Activated T-helper 1 cell treated with Interleukin-2 at 50 U/mL for 16 hours (primary cell): ENCODE measurements around the gene CNTNAP2.
"Not testable (repeated sequence)": the region's sequence is repeated elsewhere in the genome, so short reads cannot be mapped to it uniquely, and the experiment has no call there.

Experiments used
- DNase-seq: peaks from one replicate; pipeline ENCODE4 v3.0.0-alpha.2; 2020; ENCODE audit warnings: low read depth

The CNTNAP2 gene

DNA sequence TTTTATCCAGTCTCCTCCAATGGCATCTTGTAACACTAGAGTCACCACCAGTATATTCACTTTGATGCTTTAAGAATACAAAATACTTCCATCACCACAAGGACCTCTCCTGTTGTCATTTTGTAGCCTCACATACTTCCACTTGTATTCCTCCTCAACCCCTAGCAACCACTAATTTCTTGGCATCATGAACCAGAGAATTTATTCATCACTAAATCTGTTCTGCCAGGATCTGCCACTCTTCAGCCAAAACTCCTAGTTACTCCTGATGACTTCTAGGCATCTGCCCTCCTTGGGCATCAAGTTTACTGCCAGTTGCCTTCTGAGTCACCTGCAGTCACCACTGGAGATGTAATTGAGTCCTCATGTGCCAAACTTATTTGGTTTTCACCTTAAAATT, 906.8 kb downstream of the CNTNAP2 start:
- DNase-seq, result no peak

DNA sequence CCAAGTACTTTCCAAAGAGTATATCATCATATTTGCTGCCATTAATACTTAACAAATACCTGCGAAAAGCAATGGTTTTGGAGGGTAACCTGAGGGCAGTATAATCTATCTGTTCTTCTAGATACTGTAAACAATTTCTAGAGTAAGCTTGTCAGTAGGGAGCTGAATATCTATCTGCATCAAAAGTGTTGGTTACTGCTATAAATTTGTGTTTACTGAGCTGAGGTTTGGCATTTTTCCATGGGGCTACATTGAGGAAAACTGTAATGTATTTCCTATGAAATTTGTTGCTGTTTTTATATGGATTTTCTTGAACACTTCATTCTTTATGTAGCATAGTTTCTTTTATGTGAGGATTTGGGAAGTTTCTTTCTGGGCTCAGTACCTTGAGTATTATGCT, 913.4 kb downstream of the CNTNAP2 start:
- DNase-seq, result no peak

- DNase-seq, result no peak
Measured at GRCh38 chr7:147033641-147034040, 917.0 kb downstream of the CNTNAP2 start.

- DNase-seq, result no peak
Measured at GRCh38 chr7:147041438-147041837, 924.8 kb downstream of the CNTNAP2 start.

DNA sequence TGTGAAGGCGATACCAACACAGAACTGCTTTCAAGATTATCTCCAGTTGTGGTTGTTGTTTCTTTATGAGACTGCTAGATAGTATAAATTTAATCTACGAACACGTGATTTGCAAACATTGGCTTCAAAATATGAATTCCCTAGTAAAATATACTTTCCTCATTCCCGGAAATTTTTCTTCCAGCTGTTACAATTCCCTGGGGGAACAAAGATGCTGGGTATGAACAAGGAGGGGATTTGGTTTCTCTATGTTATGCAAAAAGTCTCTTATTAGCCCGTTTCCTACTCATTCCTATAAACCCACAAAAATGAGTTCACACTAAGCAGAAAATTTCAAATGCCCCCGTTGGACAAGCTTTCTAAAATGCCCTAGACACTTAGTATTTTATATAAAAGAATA, 928.3 kb downstream of the CNTNAP2 start:
- no peak for DNase-seq

DNA sequence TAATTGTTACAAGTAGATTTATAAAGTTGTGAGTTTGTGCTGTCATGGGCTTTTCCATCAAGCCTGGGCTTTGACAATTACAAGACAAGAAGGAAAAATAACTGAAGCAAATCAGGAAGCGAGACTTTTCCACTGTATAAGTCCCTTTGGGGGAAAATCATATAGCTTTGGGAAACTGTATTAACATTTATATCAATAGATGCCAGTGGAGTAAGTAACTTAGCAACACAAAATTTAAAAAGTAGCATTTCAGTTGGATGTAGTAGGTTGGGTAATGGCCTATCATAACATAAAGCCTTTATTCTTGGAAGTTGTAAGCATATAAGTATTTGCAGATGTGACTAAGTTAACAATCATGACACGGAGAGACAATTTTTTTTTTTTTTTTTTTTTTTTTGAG, 931.1 kb downstream of the CNTNAP2 start:
- no peak for DNase-seq

GRCh38 chr7:147048864-147049263, 932.3 kb downstream of the CNTNAP2 start:
- no peak for DNase-seq

DNA sequence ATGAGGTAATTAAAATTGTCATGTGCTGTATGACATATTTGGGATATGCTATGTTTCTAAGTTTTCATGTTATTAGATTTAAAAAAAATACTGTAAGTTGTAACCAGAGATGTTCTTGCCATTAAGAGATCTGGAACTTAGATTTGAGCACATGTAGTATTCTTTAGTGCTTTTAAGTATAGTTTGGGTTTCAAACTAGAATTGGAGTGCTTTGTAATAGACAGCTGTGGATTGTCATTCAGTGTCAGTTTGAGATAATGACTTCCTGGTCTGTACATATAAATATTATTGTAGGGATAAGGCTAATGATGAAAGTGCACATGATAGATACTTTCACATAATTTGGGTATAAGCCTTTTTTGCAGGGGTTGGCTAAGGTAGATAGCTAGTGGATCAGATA, 936.2 kb downstream of the CNTNAP2 start:
- no peak for DNase-seq

DNA sequence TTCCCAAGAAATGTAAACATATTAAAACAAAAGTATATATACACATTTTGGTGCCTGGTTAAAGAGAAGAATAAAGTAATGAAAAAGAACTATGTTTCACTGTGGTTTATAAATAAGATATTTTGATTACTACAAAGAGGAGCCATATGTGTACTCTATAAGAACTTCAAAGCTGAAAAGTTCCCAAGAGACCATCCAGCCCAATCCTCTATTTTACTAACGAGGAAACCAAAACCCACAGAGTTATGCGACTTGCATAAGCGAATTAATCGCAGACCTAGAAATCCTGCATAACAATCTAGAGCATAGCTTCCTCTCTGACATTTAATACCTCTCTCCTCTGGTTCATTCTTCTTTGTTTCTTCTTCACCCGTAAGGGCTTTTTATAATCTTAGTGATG, 937.1 kb downstream of the CNTNAP2 start:
- no peak for DNase-seq

- DNase-seq, result no peak
Measured at GRCh38 chr7:147060070-147060469, 943.5 kb downstream of the CNTNAP2 start.

GRCh38 chr7:147062897-147063296, 946.3 kb downstream of the CNTNAP2 start:
- DNase-seq, result no peak

DNA sequence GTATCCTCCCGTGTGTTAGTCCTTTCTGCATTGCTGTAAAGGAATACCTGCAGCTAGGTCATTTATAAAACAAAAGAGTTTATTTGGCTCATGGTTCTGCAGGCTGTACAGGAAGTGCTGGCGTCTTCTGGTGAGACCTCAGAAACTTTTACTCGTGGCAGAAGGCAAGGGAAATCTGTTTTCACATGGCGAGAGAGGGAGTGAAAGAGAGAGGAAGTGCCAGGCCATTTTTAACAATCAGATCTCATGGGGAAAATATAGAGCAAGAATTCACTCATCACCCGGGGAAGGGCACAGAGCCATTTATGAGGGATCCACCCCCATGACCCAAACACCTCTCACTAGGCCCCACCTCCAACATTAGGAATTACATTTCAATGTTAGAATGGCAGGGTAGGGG, 952.2 kb downstream of the CNTNAP2 start:
- DNase-seq, result no peak

GRCh38 chr7:147069771-147070170, 953.2 kb downstream of the CNTNAP2 start:
- no peak for DNase-seq

- DNase-seq, result no peak
Measured at GRCh38 chr7:147070886-147071285, 954.3 kb downstream of the CNTNAP2 start.

DNA sequence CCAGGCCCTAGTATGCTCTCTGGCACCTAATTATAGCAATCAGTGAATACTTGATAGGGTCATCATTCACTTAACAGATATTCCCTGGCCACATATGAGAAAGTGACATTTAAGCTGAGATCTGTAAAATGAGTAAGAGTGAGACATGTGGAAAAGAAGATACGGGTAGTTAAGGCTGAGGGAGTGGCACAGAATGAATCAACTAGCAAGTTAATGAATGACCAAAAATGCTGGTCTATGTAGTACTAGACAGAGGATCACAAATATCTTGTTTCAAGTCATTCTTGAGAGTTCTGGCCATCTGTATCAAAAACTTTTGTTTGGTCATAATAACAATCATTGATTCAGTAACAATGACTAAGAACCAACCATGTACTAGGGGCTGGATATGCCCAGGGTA, 954.9 kb downstream of the CNTNAP2 start:
- no peak for DNase-seq

DNA sequence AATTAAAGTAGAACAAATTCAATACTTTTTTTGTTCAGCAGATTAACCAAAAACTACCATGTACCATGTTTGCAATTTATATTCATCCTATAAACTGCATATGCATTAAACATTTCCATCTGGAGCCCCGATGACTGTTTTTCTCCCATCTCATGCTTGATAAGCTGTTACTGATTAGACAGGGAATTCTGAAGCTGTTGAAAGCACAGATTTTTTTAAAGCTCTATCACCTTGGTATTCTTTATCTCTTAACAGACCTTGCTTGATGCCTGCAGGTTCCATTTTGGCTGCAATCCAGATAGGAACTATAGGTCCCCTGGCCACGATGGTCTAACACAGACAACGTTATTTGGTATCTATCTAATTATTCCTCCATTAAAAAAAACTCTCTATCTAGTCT, 961.7 kb downstream of the CNTNAP2 start:
- no peak for DNase-seq

GRCh38 chr7:147079083-147079482, 962.5 kb downstream of the CNTNAP2 start:
- DNase-seq, result no peak

GRCh38 chr7:147079921-147080420, 963.4 kb downstream of the CNTNAP2 start:
- no peak for DNase-seq

DNA sequence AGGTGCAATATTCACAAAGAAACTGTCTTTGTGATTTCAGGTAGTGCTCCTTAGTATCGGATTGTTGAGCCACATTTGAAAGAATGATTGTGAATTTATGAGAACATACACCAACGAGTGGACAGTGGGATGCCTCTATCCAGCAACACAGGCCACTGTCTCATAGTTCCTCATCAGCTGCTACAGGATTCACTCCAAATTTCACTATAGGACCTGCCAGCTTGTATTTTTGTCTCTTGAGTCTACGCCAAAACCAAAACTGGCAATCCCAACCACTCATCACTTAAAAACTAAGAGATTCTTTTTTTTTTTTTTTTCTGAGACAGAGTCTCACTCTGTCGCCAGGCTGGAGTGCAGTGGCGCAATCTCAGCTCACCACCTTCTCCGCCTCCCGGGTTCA, 964.5 kb downstream of the CNTNAP2 start:
- no peak for DNase-seq

DNA sequence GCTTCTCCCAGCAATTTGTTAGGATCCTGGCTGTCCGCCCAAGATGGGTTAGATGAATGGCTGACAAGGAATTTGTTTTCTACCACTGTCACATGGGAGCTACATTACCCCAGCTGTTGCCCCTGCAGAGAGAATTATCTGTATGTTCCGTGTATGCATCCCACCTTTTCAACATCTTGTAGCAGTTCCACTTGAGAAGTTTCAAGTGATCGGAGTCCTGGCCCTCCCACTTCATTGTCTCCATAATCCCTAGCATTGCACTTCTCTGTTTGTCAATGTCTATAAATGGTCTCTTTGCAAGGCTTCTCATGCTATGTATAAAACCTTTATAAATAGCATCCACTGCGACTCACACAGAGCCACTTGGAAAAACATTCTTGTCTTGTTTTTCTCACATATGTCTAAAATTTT, 972.5 kb downstream of the CNTNAP2 start:
- DNase-seq, result no peak

DNA sequence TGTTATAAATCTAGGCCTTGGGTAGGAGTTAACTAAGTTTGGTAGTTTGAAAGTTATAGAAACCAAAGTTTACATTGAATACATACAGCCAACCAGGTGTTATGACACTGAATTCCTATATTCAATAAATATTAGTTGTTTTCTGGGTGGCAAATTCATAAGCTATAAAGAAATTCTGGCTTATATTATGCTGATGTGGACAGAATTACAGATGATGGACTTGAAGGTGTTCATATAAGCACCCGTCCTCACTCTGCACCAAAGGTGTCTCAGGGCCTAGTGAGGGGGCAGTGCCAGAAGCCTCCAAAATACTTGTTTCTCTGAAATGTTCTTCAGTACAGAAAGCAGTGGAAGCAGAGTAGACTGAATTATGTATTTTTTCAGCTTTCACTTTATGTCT, 973.0 kb downstream of the CNTNAP2 start:
- DNase-seq, result no peak

- no peak for DNase-seq
Measured at GRCh38 chr7:147096629-147097028, 980.0 kb downstream of the CNTNAP2 start.

GRCh38 chr7:147103224-147103623, 986.6 kb downstream of the CNTNAP2 start:
- no peak for DNase-seq

GRCh38 chr7:147106746-147107145, 990.1 kb downstream of the CNTNAP2 start:
- DNase-seq, result no peak

DNA sequence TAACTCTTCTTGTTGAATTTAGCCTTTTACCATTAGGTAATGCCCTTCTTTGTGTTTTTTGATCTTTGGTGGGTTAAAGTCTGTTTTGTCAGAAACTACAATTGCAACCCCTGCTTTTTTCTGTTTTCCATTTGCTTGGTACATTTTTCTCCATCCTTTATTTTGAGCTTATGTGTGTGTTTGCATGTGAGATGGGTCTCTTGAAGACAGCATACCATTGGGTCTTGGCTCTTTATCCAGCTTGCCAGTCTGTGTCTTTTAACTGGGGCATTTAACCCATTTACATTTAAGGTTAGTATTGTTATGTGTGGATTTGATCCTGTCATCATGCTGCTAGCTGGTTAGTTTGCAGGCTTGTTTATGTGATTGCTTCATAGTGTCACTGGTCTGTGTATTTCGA, 997.9 kb downstream of the CNTNAP2 start:
- DNase-seq, result not testable (repeated sequence)
